Astrocyte (in vitro differentiated cells and primary cell): Measurements from ENCODE around the gene KCNG4.

Experiments used
- EZH2 ChIP-seq: IDR thresholded peaks from 2 replicates; pipeline ENCODE4 v1.6.1; 2012; ENCODE audit warnings: mild to moderate bottlenecking, low read length, inconsistent platforms; ENCODE audit not compliant: insufficient read depth
- TF ChIP-seq, protein P1 (sequence below): IDR thresholded peaks from 2 replicates; pipeline ENCODE4 v1.5.1; 2011; ENCODE audit warnings: low read depth, mild to moderate bottlenecking, inconsistent platforms, low read length, moderate library complexity; ENCODE audit not compliant: insufficient read depth

DNA sequence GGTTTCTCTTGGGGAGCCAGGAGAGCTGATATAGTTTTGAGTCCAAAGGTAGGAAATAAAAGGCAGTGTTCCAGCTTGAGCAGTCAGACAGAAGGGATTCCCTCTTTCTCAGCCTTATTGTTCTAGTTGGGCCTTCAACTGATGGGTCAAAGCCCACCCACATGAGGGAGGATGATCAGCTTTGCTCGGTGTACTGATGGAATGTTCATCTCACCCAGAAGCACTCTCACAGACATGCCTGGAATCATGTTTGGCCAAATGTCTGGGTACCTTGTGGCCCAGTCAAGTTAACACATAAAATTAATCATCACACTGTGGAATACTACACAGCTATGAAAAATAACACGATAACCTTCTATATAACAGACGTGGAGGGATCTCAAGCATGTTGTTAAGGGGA, 23.1 kb upstream of the KCNG4 start:
- TF ChIP-seq, protein P1, sequence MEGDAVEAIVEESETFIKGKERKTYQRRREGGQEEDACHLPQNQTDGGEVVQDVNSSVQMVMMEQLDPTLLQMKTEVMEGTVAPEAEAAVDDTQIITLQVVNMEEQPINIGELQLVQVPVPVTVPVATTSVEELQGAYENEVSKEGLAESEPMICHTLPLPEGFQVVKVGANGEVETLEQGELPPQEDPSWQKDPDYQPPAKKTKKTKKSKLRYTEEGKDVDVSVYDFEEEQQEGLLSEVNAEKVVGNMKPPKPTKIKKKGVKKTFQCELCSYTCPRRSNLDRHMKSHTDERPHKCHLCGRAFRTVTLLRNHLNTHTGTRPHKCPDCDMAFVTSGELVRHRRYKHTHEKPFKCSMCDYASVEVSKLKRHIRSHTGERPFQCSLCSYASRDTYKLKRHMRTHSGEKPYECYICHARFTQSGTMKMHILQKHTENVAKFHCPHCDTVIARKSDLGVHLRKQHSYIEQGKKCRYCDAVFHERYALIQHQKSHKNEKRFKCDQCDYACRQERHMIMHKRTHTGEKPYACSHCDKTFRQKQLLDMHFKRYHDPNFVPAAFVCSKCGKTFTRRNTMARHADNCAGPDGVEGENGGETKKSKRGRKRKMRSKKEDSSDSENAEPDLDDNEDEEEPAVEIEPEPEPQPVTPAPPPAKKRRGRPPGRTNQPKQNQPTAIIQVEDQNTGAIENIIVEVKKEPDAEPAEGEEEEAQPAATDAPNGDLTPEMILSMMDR: no peak
- TF ChIP-seq EZH2: no peak
